Medulla oblongata (tissue), 1 donor: ENCODE results near the gene AGMAT.
A peak's percentile ranks its signal among the peaks of the same experiment; 100 is the strongest.

Experiments used
- DNase-seq: peaks from one replicate; pipeline ENCODE4 v3.0.0-alpha.2; 2015; ENCODE audit errors: extremely low spot score

The AGMAT gene

GRCh38 chr1:15523104-15524020, 61.5 kb downstream of the AGMAT start:
- peak; percentile 69 for DNase-seq

DNA sequence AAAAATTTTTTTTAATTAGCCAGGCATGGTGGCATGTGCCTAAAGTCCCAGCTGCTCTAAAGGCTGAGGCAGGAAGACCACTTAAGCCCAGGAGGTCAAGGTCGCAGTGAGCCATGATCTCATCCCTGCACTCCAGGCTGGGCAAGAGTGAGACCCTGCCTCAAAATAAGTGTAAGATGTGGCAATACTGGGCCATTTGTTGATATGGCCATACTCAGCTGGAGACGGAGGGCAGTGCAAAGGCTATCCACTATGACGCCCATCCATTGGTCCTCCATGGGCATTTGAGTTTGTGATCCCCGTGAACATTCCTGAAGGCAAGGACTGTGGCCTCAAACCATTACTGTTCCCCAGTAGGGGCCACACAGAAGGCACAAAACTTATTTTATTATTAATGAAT, 62.3 kb downstream of the AGMAT start:
- no peak for DNase-seq
